GM19455 (cell line): Measurements from ENCODE around the gene RAB3A.

Experiments used
- ATAC-seq: cut with Tn5 transposase; IDR thresholded peaks from one replicate; pipeline ENCODE4 v1.9.1; 2021; ENCODE audit not compliant: unreplicated experiment

Gene RAB3A

GRCh38 chr19:18202397-18202777 lies 1.5 kb downstream of the RAB3A start:
- no peak for ATAC-seq

- ATAC-seq, result no peak
These were observed 5.5 kb downstream of the RAB3A start for GRCh38 chr19:18198374-18198773.

DNA sequence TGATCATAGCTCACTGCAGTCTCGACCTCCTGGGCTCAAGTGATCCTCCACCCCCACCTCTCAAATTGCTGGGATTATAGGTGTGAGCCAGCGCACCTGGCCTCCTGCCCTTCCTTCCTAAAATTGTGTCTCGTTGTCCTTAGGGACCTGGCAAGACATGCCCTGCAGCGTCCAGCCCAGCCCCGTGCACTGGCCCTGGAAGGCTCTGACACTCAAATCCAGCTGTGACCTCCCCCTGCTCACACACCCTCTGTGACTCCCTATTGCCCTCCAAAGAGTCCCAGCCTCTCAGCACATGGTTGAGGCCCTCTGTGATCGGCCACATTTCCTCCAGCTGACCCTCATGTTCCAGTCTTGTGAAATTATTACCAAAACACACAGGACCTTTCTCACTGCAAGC lies 5.9 kb downstream of the RAB3A start:
- no peak for ATAC-seq

GRCh38 chr19:18197306-18197705 lies 6.5 kb downstream of the RAB3A start:
- ATAC-seq, result no peak

GRCh38 chr19:18196511-18196845 lies 7.4 kb downstream of the RAB3A start:
- no peak for ATAC-seq

- ATAC-seq, result no peak
These were observed 9.1 kb downstream of the RAB3A start for GRCh38 chr19:18194554-18195238.

DNA sequence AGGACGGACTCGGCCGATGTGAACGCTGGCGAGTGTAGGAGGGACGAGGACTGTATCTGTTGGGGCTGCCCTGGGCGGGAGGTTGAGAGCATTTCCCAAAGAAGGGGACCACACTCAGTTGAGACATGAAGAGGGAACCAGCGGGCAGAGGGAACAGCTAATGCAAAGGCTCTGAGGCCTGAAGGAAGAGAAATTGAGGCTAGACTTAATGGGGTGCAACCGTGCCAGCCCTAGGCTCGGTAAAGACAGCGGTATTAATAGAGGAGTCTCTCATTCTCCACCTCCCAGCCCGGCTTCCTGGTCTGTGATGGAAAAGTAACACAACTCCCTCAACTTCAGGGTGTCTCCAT lies 9.7 kb downstream of the RAB3A start:
- no peak for ATAC-seq

- peak; percentile 9 for ATAC-seq
These were observed 10.3 kb downstream of the RAB3A start for GRCh38 chr19:18193388-18194180.

- ATAC-seq, result peak; percentile 86
These were observed 11.0 kb downstream of the RAB3A start, which contains the start of gene MPV17L2 for GRCh38 chr19:18192673-18193387. Gene MPV17L2, plus strand, starts transcription at chr19:18193218. Its CDS starts 64 bp downstream, at chr19:18193282.

GRCh38 chr19:18191640-18192062 lies 12.2 kb downstream of the RAB3A start:
- ATAC-seq, result no peak

DNA sequence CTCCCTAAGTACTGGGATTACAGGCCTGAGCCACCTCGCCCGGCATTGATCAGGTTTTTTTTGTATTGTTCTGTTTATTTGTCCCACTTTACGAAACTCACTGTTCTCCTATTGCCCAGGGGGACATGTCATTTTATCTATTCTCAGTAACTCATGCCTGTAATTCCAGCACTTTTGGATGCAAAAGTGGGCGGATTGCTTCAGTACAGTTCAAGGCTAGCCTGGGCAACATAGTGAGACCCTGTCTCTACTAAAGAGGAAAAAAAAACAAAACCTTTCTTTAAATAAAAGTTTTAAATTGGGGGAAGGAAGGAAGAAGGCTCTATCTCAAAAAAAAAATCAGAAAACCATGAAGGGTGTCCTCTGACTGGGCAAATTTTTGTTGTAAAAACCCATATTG lies 13.6 kb downstream of the RAB3A start:
- ATAC-seq, result no peak

- no peak for ATAC-seq
These were observed 18.3 kb downstream of the RAB3A start for GRCh38 chr19:18185538-18185937.

DNA sequence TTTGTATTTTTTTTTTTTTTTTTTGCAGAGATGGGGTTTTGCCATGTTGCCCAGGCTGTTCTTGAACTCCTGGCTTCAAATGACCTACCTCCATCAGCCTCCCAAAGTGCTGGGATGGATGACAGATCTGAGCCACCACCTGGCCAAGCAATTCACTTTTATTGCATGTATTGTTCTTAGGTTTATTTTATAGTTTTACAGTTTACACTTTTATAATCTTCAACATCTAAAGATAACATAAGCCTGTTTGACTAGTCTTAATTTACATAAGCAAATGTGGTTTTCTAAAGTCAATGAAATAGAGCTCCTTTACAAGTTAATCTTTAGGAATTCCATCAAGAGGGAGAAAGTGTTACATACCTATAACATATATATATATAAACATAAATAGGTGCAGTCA lies 20.3 kb downstream of the RAB3A start:
- ATAC-seq, result no peak

- ATAC-seq, result no peak
These were observed 23.9 kb downstream of the RAB3A start for GRCh38 chr19:18179957-18180356.

DNA sequence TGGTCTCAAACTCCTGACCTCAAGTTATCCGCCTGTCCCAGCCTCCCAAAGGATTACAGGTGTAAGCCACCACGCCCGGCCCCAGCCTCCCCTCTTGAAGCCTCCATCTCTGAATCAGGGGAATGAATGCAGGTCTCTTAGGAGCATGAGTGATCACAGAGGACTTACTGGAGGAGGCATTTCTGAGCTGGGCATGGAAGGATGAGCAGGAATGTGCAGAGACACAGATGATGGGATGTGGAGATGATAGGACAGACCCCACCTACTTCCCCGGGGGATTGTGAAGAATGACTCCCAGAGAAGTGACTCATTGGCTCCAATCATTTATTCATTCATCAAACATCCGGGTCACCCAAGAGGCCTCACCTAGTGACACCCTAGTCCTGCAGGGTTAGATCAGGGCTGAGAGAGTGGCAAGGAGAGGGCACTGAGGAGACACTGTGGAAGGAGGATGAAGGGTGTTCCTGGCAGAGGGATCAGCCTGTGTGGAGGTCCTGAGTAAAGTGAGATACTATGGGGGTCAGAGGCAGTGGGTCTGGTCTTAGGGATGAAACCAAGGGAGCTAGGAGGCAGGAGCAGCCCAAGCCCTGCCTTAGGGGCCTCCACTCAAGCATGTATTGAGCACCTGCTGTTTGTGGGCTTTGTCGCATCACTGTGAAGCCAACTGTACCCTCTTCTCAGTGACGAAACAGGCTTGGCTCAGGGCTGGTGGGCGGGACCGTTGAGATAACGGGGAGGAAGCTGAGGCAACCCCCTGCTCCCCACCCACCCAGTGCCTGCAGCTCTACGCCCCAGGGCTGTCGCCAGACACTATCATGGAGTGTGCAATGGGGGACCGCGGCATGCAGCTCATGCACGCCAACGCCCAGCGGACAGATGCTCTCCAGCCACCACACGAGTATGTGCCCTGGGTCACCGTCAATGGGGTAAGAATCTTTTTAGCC lies 27.2 kb downstream of the RAB3A start:
- no peak for ATAC-seq

- no peak for ATAC-seq
These were observed 28.9 kb downstream of the RAB3A start for GRCh38 chr19:18174983-18175382.

DNA sequence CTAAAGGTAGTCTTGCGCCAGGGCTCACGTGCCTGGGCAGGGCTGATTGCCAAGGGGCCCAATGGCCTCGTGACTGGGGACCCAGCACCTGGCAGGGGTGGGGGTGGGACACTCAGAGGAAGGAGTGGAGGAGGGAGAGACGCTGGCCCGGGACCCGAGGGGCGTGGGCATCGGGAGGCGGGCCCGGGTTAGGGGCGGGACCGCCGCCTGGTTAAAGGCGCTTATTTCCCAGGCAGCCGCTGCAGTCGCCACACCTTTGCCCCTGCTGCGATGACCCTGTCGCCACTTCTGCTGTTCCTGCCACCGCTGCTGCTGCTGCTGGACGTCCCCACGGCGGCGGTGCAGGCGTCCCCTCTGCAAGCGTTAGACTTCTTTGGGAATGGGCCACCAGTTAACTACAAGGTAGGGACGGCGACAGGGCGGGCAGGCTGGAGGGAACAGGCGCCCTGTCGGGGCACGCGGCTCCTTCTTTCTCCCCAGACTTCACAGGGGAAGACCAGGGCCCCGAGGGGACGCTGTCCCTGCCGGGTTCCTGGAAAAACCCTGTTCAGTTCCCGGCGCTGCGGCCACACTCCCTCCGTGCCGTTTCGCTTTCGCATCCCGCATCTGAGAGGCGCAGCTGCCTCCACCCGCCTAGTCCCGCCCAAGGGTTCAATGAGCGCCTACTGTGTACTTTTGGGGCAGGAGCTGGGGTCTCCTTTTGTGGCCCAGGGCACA lies 30.1 kb downstream of the RAB3A start, which contains the start of gene IFI30:
Gene IFI30 (plus strand): TSS at position 242 of the 717 bp plus-strand sequence. CDS start 29 bp downstream, at position 271.
- ATAC-seq, result no peak

DNA sequence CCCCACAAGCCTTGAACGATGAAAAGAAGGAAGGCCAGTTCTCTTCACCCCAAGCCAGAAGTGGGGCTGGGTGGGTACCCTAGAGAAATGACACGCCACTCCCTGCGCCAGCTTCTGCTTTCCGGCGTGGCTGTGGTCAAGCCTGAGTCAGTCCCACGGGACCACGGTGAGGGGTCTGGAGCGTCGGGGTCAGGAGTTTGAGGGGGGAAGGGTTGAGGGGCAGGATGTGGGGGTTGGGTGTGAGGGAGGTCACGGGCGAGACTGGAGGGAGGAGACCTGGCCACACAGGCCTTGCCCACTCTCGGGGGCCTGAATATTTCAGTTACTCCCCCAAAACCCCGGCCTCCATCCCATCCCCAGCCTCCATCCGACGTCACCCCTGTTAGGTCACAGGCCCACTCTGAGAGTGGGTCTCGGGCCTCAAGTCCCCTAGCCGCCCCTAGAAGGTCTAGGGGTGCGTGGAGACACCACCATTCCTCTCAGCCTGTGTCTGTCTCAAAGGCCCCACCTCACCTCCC lies 30.7 kb downstream of the RAB3A start:
- ATAC-seq, result no peak

- ATAC-seq, result no peak
These were observed 31.4 kb downstream of the RAB3A start for GRCh38 chr19:18172331-18173053.
